Fibroblast of skin of left biceps (primary cell): ENCODE data around the gene IGLL5.
A peak's percentile ranks its signal among the peaks of the same experiment; 100 is the strongest.
"Not testable (repeated sequence)": the region's sequence is repeated elsewhere in the genome, so short reads cannot be mapped to it uniquely, and the experiment has no call there.

Experiments used
- DNase-seq, 2 experiments: peaks; one replicate each; pipeline ENCODE4 v3.0.0-alpha.2; 2013; ENCODE audit warnings: low read depth in 2 of 2

Gene IGLL5

GRCh38 chr22:22884010-22884887 is 3.4 kb upstream of the IGLL5 start:
- DNase-seq = peak in 1 of 2 experiments; percentile 1

DNA sequence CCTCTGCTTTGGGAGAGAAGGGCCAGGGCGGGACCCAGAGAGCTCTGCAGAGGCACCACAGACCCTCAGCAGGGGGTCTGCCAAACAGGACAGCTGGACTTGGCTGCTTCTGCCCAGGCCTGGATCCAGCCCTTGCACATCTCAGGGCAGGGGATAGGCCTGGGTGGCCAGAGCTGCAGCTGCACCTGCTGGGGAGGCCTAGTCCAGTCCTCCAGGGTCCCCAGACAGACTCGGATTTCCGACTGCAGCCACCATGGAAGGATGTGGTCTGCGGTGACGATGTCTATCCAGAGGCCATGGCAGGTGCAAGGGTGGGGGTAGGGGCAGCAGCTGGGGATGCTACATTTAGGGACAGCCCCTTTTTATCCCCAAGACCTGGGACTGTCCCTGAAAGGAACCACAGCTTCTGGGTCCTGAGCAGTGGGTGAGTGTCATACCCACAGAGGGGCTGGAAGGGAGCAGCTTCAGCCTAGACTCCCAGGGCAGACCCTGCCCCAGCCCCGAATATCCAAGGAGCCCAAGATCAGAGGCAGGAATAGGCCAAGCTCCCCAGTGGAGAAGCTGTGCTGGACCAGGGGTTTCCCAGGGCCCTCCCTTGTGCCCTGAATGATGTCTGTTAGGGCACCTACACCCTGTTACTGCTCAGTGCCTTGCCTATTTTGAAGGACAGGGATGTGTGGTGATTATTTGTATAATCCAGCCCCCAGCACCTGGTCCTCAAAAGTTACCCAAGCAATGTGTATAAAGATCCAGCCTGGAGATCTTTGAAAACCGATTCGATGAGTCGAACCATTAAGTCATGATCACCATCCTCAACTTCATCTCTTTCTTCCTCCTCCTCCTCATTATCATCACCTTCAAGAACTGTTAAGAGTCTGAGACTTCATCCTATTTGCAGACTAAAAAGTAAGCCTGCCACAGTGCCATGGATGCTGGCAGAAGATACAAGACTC is 2.5 kb upstream of the IGLL5 start:
- DNase-seq = no peak

DNA sequence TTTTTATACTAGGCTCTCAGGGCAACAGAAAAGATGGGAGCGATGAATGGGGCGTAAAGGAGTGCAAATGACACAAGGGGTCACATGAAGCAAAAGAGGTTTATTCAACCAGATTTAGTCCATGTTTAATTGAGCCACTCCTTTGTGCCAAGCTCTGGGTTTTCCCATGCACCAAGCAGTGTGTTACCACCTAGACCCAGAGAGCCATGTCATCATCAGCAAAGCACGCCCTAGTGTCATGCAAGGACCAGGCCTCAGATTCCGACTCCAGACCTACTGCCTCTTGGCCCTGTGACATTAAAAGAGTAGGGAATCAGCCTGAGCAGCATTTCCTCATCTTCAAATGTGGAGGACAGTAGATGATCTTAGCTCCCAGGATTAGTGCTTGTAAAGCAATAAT is 1.1 kb upstream of the IGLL5 start:
- no peak for DNase-seq

DNA sequence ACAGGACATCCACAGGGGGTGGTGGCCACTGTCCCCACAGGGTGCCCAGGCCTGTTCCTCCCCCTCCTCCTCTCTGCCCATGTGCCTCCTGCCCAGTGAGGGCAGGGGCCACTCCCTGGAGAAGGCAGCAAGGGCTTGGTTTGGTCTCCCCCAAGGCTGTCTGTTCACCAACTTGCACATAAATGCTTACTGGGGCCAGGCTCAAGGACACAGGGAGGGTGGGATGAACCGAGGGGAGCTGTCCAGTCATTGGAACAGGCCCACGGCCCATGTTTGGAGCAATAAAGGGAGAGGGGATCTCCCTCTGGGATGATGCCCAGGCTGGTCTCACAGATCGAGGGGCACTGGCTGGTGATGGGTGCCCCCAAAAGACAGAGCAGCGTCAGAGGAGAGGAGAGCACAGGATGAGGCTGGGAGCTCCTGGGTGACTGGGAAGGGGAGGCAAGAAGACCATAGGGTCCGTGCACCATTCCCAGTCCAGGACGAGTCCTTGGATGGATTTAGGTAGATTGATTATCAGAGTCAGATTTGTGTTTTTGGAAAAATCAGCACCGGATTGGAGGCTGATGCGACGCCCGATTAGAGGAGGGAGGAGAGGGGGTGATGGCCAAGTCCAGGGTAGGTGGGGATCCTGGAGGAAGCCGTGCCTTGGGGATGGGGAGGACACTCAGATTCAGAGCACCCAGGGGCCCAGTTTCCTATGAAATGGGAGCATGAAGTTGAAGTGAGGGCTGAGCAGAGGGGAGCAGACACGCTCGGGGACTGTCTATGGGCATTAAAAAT is 1.1 kb downstream of the IGLL5 start:
- no peak for DNase-seq

DNA sequence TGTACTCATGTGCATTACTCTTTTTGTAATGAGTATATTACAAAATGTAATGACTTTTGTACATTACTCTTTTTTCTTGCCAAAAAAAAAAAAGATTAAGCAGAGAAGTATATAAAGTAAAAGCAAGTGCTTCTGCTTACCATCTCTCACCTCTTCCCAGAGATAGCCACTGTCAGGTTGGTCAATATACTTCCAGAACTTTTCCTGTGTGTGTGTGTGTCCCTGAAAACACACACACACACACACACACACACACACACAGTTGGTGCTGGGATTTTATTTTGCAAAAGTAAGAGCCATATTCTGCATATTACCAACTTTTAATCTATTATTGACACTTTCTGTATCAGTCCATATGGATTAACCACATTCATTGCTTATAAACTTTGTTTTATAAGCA is 2.5 kb downstream of the IGLL5 start:
- DNase-seq = no peak

DNA sequence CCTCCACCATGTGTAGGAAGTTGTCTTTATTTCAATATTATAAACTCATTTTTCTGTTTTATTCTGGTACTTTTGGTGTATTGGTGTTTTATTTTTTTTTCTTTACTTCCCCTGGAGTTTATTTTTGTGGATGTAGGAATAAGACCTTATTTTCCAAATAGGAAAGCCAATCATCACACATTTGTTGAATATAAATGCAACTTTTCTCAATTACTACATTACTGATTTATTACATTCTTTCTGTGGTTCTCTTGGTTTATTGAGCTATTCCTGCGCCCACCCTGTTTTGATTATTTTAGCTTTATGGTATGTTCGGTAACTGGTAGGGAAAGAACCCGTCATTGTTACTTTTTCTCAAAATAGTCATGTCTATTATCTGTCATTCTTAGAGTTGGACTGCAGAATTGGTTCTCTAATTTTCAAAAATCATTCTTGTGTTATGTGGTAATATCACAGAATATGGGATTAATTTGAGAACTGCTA is 3.6 kb downstream of the IGLL5 start:
- DNase-seq = no peak

GRCh38 chr22:22892096-22893052 is 4.8 kb downstream of the IGLL5 start:
- no peak for DNase-seq

DNA sequence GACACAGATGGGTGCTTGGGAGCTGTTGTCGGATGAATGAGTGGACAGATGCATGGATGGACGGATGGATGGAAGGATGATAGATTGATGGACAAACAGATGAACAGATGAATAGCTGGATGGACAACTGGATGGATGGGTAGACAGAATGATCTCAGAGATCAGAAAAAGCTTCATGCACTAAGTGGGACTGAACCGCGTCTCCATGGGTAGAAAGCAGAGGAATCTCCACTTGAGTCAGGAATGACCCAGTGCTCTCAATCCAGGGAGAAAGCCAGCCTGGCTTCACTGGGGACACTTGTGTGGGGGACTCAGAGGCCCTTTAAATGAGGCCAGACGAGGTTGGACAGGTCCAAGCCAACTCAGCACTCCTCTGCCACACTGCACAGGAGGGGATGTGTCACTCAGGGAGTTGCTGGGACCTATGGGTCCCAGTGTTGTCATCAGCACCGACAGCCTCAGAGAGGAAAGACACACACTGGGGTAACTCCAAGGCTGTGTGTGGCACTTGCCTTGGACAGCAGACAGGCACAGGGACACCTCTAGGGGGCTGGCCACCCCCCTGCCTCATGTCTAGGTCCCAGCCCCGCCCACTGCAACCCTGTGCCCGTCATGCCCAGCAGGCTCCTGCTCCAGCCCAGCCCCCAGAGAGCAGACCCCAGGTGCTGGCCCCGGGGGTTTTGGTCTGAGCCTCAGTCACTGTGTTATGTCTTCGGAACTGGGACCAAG is 5.6 kb downstream of the IGLL5 start:
- no peak for DNase-seq

GRCh38 chr22:22893891-22894739 is 6.5 kb downstream of the IGLL5 start:
- no peak for DNase-seq

- DNase-seq = no peak
Measured at GRCh38 chr22:22894740-22895731, 7.4 kb downstream of the IGLL5 start.

DNA sequence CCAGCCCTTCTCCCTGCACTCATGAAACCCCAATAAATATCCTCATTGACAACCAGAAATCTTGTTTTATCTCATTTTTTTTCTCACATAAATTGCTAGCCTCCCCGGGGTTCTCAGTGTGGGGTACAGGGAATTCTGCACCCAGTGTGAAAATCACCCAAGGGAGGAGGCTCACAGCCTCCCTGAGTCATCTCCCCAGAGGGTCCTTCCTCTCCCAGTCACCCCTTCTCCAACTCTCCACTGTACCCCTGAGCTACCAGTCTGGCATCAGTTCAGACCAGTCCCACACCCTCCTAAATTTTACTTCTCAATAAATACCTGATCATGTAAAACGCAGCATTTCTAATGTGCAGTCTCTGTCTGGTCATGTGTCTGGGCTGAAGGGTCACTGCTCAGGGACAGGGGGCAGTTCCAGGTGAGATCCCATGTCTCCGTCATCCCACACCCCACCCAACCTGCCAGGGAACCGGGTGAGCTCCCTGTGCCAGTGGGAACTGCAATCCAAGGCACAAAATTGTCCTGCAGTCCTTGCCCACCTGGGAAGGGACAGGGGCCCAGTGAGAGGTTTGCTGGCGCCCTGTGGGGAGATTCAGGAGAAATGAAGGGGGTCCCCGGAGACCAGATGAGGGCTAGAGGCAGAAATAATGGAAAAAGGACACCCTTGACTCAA is 8.3 kb downstream of the IGLL5 start:
- no peak for DNase-seq

- DNase-seq = no peak
Measured at GRCh38 chr22:22896601-22897000, 9.0 kb downstream of the IGLL5 start.

DNA sequence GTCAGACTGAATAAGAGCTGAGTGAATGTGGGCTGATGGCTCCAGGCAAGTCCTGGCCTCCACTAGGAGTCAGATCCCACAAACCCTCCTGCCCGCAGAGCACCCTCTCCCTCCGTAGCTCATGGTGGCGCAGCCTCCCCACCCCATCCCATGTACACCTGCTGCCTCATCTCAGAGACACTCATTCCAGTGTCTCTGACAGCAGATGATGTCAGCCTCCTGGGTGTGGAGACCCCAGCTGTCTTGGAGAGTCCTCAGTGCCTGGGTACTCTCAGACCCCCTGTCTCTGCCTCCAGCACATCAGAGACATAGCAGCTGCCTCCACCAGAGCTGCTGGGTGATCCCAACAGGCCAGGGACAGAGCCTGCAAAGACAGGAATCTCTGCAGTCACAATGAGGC is 9.5 kb downstream of the IGLL5 start:
- DNase-seq = no peak

DNA sequence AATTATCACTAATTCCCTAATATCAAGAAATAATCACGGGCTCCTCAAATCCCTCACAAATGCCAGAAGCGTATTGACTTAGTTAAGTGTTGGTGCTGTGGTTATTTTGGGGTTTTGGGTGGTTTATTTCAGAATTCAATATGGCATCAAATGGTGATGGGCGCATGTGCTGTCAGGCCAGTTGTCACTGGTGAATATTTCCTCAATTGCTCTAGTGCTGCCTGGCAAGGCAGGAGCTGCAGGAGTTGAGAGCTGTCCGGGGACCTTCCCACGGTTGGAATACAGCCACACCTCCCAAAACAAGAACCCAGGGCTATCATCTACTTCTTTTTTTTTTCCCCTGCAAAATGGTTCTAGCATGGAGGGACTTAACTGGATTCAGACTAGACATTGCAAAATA is 10.3 kb downstream of the IGLL5 start:
- DNase-seq = no peak

DNA sequence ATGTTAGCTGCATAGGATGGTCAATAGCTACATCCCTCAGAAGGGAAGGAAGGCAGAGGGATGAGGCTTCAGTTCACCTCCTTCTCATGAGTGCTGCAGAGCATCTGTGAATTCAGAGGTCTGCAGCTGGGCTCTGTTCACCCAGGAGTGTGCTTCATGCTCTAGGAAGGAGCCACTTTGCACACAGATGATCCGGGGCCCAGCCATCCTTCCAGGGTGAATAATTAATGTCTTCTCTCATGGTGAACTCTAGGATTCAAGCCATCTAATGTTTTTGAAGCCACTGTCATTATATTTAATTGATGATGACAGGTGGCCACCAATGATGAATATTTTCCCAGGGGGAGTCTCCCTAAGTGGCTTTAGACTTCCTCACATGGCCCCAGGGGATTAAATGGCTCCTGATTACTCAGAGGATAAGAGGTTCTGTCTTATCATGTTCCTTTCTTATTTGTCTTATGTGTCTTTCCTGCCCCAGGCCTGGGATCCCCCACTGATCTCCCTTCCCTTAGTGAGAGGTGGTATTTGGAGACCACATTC is 10.9 kb downstream of the IGLL5 start:
- not testable (repeated sequence) for DNase-seq

DNA sequence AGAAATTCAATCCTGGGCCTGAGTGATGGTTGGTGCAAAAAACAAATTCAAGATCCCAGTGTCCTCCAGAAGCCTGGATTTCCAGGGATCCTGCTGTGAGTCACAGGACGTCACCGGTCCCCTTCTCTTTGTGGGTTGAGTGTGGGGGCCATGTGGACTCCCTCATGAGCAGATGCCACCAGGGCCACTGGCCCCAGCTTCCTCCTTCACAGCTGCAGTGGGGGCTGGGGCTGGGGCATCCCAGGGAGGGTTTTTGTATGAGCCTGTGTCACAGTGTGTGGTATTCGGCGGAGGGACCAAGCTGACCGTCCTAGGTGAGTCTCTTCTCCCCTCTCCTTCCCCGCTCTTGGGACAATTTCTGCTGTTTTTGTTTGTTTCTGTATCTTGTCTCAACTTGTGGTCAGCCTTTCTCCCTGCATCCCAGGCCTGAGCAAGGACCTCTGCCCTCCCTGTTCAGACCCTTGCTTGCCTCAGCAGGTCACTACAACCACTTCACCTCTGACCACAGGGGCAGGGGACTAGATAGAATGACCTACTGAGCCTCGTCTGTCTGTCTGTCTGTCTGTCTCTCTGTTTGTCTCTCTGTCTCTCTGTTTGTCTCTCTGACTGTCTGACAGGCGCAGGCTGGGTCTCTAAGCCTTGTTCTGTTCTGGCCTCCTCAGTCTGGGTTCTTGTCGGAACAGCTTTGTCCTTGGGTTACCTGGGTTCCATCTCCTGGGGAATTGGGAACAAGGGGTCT is 11.9 kb downstream of the IGLL5 start:
- DNase-seq = not testable (repeated sequence)
